ENCODE measurements around the gene CCL11.

DNA sequence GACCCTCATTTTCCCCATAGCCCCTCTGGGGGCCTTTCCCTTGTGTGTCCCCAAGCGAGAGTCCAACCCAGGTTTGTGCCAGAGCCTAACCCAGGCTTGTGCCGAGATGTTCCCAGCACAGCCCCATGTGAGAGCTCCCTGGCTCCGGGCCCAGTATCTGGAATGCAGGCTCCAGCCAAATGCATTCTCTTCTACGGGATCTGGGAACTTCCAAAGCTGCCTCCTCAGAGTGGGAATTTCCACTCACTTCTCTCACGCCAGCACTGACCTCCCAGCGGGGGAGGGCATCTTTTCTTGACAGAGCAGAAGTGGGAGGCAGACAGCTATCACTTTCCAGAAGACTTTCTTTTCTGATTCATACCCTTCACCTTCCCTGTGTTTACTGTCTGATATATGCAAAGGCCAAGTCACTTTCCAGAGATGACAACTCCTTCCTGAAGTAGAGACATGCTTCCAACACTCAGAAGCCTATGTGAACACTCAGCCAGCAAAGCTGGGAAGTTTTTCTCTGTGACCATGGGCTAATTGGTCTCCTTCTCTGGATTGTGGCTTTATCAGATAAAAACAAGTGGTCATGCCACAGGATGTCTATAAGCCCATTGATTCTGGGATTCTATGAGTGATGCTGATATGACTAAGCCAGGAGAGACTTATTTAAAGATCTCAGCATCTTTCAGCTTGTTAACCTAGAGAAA lies 33.0 kb upstream of the CCL11 start:
- TF ChIP-seq, protein P1, sequence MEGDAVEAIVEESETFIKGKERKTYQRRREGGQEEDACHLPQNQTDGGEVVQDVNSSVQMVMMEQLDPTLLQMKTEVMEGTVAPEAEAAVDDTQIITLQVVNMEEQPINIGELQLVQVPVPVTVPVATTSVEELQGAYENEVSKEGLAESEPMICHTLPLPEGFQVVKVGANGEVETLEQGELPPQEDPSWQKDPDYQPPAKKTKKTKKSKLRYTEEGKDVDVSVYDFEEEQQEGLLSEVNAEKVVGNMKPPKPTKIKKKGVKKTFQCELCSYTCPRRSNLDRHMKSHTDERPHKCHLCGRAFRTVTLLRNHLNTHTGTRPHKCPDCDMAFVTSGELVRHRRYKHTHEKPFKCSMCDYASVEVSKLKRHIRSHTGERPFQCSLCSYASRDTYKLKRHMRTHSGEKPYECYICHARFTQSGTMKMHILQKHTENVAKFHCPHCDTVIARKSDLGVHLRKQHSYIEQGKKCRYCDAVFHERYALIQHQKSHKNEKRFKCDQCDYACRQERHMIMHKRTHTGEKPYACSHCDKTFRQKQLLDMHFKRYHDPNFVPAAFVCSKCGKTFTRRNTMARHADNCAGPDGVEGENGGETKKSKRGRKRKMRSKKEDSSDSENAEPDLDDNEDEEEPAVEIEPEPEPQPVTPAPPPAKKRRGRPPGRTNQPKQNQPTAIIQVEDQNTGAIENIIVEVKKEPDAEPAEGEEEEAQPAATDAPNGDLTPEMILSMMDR (conservative IDR thresholded peaks at IDR 0.05; ENCODE audit: low read depth in 2 of 2), result no peak
- TF ChIP-seq EZH2 (IDR thresholded peaks at IDR 0.05; ENCODE audit: low read depth, unreplicated experiment) (no peak), POLR2AphosphoS5 (IDR thresholded peaks at IDR 0.05; ENCODE audit: low read depth) (no peak), EZH2phosphoT487 (IDR thresholded peaks at IDR 0.05; ENCODE audit: unreplicated experiment) (no peak), ZNF114 (CRISPR knock-in tag; IDR thresholded peaks at IDR 0.05) (no peak)
